Omental fat pad (tissue), 4 donors: ENCODE measurements around the gene PCDHB5. TPM values are rescaled to one million over a fixed set of nuclear protein-coding genes. Genes with fewer than 3 reads are reported as not detected.
"Not testable (repeated sequence)": the region's sequence is repeated elsewhere in the genome, so short reads cannot be mapped to it uniquely, and the experiment has no call there.

ENCODE experiments used
- ATAC-seq: fragments of 150-250 bp; one replicate; pipeline ENCODE4 v1.9.1; 2016; ENCODE audit warnings: mild to moderate bottlenecking, moderate library complexity; ENCODE audit not compliant: low FRiP score
- DNase-seq: peaks from one replicate; pipeline ENCODE4 v3.0.0-alpha.2; 2019; ENCODE audit warnings: low spot score
- total RNA-seq, 4 donors: library from RNA; depleted of rRNA; stranded (reverse); fragments of >200 nt; gene quantifications; one replicate each; pipeline ENCODE4 v1.1.0, GENCODE V29; 2016
- TF ChIP-seq, protein P1 (sequence below), 3 donors: fragments of 450-650 bp; IDR thresholded peaks; one replicate each; pipeline ENCODE4 v1.5.1; 2016 to 2017; ENCODE audit warnings: antibody characterized with exemption in 3 of 3, mild to moderate bottlenecking in 3 of 3, moderate library complexity in 2 of 3

PCDHB5 gene
- total RNA-seq, 4 donors from 2014 or later: 1.1 to 6.5 (median 2.7) TPM

DNA sequence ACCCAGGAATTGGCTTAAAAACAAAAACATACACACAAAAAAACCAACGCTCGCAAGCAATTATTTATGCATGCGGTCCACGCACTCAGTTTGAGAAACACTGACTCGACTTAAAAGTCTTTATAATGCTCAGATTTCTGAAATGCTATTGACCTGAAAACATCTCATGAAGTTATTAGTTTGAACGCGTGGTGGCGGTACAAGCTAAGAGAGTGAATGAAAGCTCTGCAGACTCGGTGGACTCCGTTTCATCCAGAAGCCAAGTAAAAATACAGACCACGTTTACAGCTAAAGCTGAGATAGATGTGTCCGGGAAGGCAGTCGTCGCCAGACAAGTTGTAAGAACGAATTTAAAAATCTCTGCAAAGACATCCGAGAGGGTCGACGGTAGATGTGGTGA is 14.8 kb downstream of the PCDHB5 start, which contains the start of gene PCDHB6:
Gene PCDHB6 (plus strand): TSS at position 246 of the 400 bp plus-strand sequence. CDS start 201 bp downstream, outside the sequence.
- ATAC-seq: no peak
- no peak for DNase-seq
- TF ChIP-seq, protein P1, sequence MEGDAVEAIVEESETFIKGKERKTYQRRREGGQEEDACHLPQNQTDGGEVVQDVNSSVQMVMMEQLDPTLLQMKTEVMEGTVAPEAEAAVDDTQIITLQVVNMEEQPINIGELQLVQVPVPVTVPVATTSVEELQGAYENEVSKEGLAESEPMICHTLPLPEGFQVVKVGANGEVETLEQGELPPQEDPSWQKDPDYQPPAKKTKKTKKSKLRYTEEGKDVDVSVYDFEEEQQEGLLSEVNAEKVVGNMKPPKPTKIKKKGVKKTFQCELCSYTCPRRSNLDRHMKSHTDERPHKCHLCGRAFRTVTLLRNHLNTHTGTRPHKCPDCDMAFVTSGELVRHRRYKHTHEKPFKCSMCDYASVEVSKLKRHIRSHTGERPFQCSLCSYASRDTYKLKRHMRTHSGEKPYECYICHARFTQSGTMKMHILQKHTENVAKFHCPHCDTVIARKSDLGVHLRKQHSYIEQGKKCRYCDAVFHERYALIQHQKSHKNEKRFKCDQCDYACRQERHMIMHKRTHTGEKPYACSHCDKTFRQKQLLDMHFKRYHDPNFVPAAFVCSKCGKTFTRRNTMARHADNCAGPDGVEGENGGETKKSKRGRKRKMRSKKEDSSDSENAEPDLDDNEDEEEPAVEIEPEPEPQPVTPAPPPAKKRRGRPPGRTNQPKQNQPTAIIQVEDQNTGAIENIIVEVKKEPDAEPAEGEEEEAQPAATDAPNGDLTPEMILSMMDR (IDR thresholded peaks at IDR 0.05): no peak

DNA sequence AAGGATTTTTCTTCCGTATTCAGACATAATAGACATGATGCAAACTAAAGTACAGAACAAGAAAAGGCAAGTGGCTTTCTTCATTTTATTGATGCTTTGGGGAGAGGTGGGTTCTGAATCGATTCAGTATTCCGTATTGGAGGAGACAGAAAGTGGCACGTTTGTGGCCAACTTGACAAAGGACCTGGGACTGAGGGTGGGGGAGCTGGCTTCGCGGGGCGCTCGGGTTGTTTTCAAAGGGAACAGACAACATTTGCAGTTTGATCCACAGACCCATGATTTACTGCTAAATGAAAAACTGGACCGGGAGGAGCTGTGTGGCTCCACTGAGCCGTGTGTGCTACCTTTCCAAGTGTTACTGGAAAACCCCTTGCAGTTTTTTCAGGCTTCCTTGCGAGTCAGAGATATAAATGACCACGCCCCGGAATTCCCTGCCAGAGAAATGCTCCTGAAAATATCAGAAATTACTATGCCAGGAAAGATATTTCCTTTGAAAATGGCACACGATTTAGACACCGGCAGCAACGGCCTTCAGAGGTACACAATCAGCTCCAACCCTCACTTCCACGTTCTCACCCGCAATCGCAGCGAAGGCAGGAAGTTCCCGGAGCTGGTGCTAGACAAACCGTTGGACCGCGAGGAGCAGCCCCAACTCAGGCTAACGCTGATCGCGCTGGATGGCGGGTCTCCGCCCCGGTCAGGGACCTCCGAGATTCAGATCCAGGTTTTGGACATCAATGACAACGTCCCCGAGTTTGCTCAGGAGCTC is 15.4 kb downstream of the PCDHB5 start:
- DNase-seq (no peak), ATAC-seq (no peak)
- TF ChIP-seq, protein P1 (IDR thresholded peaks at IDR 0.05): no peak

DNA sequence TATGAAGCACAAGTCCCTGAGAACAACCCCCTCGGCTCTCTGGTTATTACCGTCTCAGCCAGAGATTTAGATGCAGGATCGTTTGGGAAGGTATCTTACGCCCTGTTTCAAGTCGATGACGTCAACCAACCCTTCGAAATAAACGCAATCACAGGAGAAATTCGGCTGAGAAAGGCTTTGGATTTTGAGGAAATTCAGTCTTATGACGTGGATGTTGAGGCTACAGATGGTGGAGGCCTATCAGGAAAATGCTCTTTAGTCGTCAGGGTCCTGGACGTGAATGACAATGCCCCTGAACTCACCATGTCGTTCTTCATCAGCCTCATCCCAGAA is 16.0 kb downstream of the PCDHB5 start:
- TF ChIP-seq, protein P1 (IDR thresholded peaks at IDR 0.05): no peak
- no peak for DNase-seq
- ATAC-seq: no peak

DNA sequence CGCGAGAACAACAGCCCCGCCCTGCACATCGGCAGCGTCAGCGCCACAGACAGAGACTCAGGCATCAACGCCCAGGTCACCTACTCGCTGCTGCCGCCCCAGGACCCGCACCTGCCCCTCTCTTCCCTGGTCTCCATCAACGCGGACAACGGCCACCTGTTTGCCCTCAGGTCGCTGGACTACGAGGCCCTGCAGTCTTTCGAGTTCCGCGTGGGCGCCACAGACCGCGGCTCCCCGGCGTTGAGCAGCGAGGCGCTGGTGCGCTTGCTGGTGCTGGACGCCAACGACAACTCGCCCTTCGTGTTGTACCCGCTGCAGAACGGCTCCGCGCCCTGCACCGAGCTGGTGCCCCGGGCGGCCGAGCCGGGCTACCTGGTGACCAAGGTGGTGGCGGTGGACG is 16.6 kb downstream of the PCDHB5 start:
- not testable (repeated sequence) for ATAC-seq, DNase-seq

DNA sequence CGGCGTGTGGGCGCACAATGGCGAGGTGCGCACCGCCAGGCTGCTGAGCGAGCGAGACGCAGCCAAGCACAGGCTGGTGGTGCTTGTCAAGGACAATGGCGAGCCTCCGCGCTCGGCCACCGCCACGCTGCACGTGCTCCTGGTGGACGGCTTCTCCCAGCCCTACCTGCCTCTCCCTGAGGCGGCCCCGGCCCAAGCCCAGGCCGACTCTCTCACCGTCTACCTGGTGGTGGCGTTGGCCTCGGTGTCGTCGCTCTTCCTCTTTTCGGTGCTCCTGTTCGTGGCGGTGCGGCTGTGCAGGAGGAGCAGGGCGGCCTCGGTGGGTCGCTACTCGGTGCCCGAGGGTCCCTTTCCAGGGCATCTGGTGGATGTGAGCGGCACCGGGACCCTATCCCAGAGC is 17.1 kb downstream of the PCDHB5 start:
- not testable (repeated sequence) for DNase-seq, ATAC-seq

DNA sequence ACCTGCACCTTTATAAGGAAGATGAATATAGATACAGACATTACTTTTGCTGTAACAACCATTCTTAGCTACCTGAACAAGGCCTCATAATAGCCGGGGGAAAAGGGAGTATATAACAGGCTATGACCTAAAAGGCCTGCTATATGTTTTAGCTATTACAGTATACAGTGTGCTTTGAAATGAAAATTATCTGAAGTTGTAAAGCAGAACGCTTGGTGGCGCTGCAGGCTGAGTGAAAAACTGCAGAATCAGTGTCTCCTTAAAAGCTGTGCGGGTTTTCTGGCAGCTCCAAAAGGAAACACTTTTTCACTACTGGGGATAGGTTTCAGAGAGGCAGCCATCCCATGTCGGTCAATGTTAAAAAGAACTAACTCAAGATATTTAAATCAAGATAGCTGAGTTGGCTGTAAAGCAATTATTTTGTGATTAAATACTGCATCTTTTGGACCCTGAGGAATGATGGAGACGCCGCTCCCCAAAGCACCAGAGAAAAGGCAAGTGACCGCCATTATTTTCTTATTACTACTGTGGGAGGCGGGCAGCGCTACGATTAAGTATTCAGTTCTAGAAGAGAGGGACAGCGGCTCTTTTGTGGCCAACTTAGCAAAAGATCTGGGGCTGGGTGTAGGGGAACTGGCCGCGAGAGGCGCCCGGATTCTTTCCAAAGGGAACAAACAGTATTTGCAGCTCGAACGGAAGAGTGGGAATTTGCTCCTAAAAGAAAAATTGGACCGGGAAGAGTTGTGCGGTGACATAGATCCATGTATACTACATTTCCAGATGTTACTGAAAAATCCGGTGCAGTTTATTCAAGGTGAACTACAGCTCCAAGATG is 20.8 kb downstream of the PCDHB5 start:
- TF ChIP-seq, protein P1 (IDR thresholded peaks at IDR 0.05): no peak
- no peak for ATAC-seq

DNA sequence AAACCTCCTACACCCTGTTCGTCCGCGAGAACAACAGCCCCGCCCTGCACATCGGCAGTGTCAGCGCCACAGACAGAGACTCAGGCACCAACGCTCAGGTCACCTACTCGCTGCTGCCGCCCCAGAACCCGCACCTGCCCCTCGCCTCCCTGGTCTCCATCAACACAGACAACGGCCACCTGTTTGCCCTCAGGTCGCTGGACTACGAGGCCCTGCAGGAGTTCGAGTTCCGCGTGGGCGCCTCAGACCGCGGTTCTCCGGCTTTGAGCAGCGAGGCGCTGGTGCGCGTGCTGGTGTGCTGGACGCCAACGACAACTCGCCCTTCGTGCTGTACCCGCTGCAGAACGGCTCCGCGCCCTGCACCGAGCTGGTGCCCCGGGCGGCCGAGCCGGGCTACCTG is 22.4 kb downstream of the PCDHB5 start:
- ATAC-seq, DNase-seq: not testable (repeated sequence)

More for the DNA sequence above, 20.8 kb downstream of the PCDHB5 start:
- DNase-seq: no peak

DNA sequence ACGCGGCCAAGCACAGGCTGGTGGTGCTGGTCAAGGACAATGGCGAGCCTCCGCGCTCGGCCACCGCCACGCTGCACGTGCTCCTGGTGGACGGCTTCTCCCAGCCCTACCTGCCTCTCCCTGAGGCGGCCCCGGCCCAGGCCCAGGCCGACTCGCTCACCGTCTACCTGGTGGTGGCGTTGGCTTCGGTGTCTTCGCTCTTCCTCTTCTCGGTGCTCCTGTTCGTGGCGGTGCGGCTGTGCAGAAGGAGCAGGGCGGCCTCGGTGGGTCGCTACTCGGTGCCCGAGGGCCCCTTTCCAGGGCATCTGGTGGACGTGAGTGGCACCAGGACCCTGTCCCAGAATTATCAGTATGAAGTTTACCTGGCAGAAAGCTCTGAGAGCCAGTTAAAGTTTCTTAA is 22.9 kb downstream of the PCDHB5 start:
- not testable (repeated sequence) for ATAC-seq

More for the DNA sequence above, 22.9 kb downstream of the PCDHB5 start:
- not testable (repeated sequence) for DNase-seq
